ENCODE data around the gene MRPL46. TPM values are rescaled to one million over a fixed set of nuclear protein-coding genes. Genes with fewer than 3 reads are reported as not detected.

MRPL46 gene
- total RNA-seq, 1 donor from 2014 or later, result 12.7 TPM

DNA sequence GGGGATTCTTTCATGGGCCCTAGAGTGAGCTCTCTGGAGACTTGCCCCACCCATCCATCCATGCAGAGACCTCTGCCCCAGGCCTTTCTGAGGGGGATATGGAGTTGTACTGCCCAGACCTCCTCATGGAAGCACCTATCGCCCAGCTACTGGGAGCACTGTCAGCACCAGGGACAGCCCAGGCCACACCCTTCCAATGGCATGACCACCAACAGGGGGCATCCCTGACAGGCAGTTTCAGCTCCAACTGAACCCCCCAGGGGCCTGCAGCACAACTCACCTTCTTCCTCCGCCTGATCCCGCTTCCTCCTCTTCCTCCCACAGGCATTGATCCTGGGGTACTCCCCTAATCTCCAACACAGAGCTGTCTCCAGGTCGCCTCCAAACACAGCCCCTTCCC lies 22.1 kb upstream of the MRPL46 start:
- Mint-ChIP-seq H3K27me3 (ENCODE audit: low read depth) (no peaks in the 10 kb centered on the region), H3K4me1 (ENCODE audit: low read depth) (no peaks in the 10 kb centered on the region), H3K9me3 (ENCODE audit: low read depth) (no peaks in the 10 kb centered on the region), H3K36me3 (ENCODE audit: low read depth) (no peaks in the 10 kb centered on the region), H3K4me3 (ENCODE audit: unreplicated experiment) (no peak overlapping the region), H3K27ac (ENCODE audit: unreplicated experiment) (no peak overlapping the region)
- TF ChIP-seq, protein P1, sequence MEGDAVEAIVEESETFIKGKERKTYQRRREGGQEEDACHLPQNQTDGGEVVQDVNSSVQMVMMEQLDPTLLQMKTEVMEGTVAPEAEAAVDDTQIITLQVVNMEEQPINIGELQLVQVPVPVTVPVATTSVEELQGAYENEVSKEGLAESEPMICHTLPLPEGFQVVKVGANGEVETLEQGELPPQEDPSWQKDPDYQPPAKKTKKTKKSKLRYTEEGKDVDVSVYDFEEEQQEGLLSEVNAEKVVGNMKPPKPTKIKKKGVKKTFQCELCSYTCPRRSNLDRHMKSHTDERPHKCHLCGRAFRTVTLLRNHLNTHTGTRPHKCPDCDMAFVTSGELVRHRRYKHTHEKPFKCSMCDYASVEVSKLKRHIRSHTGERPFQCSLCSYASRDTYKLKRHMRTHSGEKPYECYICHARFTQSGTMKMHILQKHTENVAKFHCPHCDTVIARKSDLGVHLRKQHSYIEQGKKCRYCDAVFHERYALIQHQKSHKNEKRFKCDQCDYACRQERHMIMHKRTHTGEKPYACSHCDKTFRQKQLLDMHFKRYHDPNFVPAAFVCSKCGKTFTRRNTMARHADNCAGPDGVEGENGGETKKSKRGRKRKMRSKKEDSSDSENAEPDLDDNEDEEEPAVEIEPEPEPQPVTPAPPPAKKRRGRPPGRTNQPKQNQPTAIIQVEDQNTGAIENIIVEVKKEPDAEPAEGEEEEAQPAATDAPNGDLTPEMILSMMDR (IDR thresholded peaks at IDR 0.05), result no peak
- no peak for DNase-seq (ENCODE audit: low spot score)

DNA sequence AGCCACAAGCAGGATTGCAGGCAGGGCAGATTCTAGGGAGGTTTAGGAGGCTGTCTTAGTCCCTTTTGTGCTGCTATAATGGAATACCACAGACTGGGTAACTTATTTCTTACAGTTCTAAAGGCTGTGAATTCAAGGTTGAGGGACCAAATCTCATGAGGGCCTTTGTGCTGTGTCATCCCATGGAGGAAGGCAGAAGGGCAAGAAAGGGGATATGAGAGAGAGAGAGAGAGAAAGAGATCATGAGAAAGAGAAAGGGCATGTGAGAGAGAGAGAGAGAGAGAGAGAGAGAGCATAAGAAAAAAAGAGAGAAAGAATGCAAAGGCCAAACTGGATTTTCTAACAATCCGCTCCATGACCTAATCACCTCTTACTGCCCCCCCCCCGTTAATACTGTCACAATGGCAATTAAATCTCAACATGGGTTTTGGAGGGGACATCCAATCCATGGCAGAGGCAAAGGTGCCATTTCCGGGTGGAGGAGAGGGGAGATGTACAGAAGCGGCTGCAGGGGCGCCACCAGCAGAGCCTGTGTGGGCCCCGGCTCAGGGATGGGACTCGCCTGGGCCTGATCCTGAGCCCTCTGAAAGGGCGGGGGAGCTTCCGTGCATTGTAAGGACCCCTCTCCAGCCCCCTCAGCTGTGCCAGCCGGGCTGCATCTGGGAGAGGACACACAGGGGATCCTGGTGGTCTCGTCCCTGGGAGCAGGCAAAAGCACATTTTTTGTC lies 20.8 kb upstream of the MRPL46 start:
- Mint-ChIP-seq H3K9me3 (ENCODE audit: low read depth) (no peaks in the 10 kb centered on the region), H3K36me3 (ENCODE audit: low read depth) (no peaks in the 10 kb centered on the region), H3K27me3 (ENCODE audit: low read depth) (no peaks in the 10 kb centered on the region), H3K4me1 (ENCODE audit: low read depth) (no peaks in the 10 kb centered on the region), H3K27ac (ENCODE audit: unreplicated experiment) (no peak overlapping the region), H3K4me3 (ENCODE audit: unreplicated experiment) (no peak overlapping the region)
- TF ChIP-seq, protein P1 (IDR thresholded peaks at IDR 0.05), result no peak
- DNase-seq (ENCODE audit: low spot score), result no peak

DNA sequence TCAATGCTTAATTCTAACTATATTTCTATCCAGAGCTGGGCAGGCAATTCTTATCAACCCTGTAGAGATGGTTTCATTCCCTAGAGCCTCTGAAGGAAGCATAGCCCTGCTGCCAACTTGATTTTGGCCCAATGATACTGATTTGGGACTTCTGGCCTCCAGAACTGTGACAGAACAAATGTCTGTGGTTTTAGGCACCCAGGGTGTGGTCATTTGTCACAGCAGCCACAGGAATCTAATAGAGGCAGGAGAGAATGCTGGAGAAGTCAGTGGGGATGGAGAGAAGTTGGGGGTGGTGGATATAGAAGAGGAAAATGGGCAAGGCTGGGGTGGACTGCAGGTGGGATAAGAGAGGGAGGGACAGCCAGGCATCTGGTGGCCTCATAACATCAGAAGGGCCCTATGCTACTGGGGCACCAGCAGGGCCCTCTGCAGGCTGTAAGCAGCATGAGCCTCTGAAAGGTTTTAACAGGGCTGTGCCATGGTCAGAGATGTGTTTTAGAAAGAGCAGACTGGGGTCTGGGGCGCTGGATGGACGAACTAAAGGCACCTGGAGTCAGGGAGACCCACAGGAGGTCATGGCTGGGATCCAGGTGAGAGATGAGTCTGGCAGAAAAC lies 20.1 kb upstream of the MRPL46 start:
- Mint-ChIP-seq H3K9me3 (ENCODE audit: low read depth) (no peaks in the 10 kb centered on the region), H3K4me1 (ENCODE audit: low read depth) (no peaks in the 10 kb centered on the region), H3K4me3 (ENCODE audit: unreplicated experiment) (no peak overlapping the region), H3K36me3 (ENCODE audit: low read depth) (no peaks in the 10 kb centered on the region), H3K27ac (ENCODE audit: unreplicated experiment) (no peak overlapping the region), H3K27me3 (ENCODE audit: low read depth) (no peaks in the 10 kb centered on the region)
- DNase-seq (ENCODE audit: low spot score), result no peak
- TF ChIP-seq, protein P1 (IDR thresholded peaks at IDR 0.05), result no peak

DNA sequence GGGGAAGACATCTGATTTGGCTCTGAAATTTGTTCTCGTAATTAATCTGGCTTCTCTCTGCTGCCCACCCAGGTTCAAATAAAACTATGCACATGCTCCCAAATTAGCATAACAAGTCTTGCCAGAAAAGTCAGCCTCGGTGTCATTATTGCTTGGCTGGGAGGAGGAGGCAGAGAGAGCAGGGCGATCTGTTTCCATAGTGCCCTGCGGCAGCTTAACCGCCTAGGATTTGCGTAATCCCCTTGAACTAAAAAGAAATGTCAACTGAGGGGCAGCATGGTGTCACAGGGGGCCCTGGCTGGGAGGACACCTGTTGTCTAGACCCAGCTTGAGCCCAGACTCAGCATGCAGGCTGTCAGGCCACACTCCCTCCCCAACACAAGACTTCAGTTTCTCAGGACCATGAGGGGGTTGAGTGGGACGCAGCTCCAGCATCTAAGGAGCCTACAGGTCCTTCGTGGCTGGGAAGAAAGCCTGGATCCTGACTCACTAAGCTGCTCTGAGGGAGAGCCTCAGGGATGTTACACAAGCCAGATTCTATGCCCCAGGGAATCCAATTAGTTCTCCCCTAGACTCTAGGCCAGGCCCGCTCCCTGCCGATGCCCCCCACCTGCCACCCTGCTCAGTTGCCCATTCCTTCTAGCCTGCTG lies 17.6 kb upstream of the MRPL46 start:
- DNase-seq (ENCODE audit: low spot score), result no peak
- H3K27me3 Mint-ChIP-seq (ENCODE audit: low read depth), result no peaks in the 10 kb centered on the region
- TF ChIP-seq, protein P1 (IDR thresholded peaks at IDR 0.05), result no peak
- peaks cover 5% of the 10 kb centered on the region for H3K36me3 Mint-ChIP-seq (ENCODE audit: low read depth)
- H3K9me3 Mint-ChIP-seq (ENCODE audit: low read depth), result no peaks in the 10 kb centered on the region
- no peak overlapping the region for H3K4me3 Mint-ChIP-seq (ENCODE audit: unreplicated experiment)
- H3K4me1 Mint-ChIP-seq (ENCODE audit: low read depth), result no peaks in the 10 kb centered on the region
- H3K27ac Mint-ChIP-seq (ENCODE audit: unreplicated experiment), result no peak overlapping the region

DNA sequence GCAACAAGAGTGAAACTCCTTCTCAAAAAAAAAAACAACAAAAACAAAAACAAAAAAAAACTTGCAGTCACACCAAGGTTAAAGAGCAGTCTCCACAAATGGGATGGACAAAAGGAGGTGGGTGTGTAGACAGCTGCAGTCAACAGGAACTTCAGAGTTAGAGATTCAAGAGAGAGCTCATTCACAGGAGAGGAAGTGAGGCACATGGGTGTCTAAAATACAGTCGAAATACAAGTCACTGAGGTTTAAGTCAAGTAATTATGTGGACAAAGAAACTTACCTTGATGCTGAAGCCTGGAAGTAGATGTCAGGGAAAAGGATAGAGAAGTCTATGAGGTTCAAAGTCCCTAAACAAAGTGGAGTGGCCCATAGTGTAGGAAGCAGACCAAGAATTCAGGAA lies 15.1 kb upstream of the MRPL46 start:
- Mint-ChIP-seq H3K27ac (ENCODE audit: unreplicated experiment) (no peak overlapping the region), H3K4me3 (ENCODE audit: unreplicated experiment) (no peak overlapping the region), H3K9me3 (ENCODE audit: low read depth) (no peaks in the 10 kb centered on the region), H3K27me3 (ENCODE audit: low read depth) (no peaks in the 10 kb centered on the region), H3K4me1 (ENCODE audit: low read depth) (no peaks in the 10 kb centered on the region), H3K36me3 (ENCODE audit: low read depth) (peaks cover 7% of the 10 kb centered on the region)
- TF ChIP-seq, protein P1 (IDR thresholded peaks at IDR 0.05), result no peak
- no peak for DNase-seq (ENCODE audit: low spot score)

Measured in chondrocyte (in vitro differentiated cells).